H1 (cell line): ENCODE data around the gene PDXP.
"Not testable (repeated sequence)": the region's sequence is repeated elsewhere in the genome, so short reads cannot be mapped to it uniquely, and the experiment has no call there.

ENCODE experiments used
- ASH2L ChIP-seq: fragments of 200-600, 300-600 bp; sonication (generic); IDR thresholded peaks from one replicate; pipeline ENCODE4 v1.7.1; 2017; ENCODE audit warnings: low read length
- EGR1 ChIP-seq: IDR thresholded peaks from 2 replicates; pipeline ENCODE4 v1.6.1; 2011; ENCODE audit warnings: low read depth, low read length, borderline replicate concordance
- EZH2 ChIP-seq: fragments of 200-600 bp; sonication (generic); IDR thresholded peaks from 2 replicates; pipeline ENCODE4 v1.7.1; 2012; ENCODE audit warnings: low read depth, mild to moderate bottlenecking, moderate library complexity, low read length, inconsistent platforms; ENCODE audit not compliant: severe bottlenecking
- POLR2A ChIP-seq, 2 experiments: IDR thresholded peaks; 1 replicate in 1 of 2; 2 replicates in 1 of 2; pipeline ENCODE4 v1.6.1; 2011; ENCODE audit warnings: low read depth in 2 of 2, low read length in 2 of 2, mild to moderate bottlenecking in 2 of 2; ENCODE audit errors: control extremely low read depth in 1 of 2
- POLR2AphosphoS5 ChIP-seq: IDR thresholded peaks from 2 replicates; pipeline ENCODE4 v1.6.1; 2011; ENCODE audit warnings: low read depth, low read length
- TAF1 ChIP-seq: IDR thresholded peaks from 2 replicates; pipeline ENCODE4 v1.6.1; 2011; ENCODE audit warnings: mild to moderate bottlenecking, low read depth, low read length
- YY1 ChIP-seq: IDR thresholded peaks from 2 replicates; pipeline ENCODE4 v1.6.1; 2011; ENCODE audit warnings: low read depth, mild to moderate bottlenecking, low read length
- TF ChIP-seq, protein P1 (sequence below): IDR thresholded peaks from 2 replicates; pipeline ENCODE4 v1.6.1; 2012; ENCODE audit warnings: inconsistent platforms
- TF ChIP-seq, protein P2 (sequence below), 3 experiments: IDR thresholded peaks; 1 replicate in 2 of 3; 2 replicates in 1 of 3; pipeline versions ENCODE4 v1.5.1 to v1.6.1; 2011; ENCODE audit warnings: low read length in 3 of 3, mild to moderate bottlenecking in 3 of 3, inconsistent platforms in 2 of 3, low read depth in 1 of 3, moderate library complexity in 1 of 3; ENCODE audit not compliant: insufficient read depth in 1 of 3; ENCODE audit errors: control extremely low read depth in 1 of 3

DNA sequence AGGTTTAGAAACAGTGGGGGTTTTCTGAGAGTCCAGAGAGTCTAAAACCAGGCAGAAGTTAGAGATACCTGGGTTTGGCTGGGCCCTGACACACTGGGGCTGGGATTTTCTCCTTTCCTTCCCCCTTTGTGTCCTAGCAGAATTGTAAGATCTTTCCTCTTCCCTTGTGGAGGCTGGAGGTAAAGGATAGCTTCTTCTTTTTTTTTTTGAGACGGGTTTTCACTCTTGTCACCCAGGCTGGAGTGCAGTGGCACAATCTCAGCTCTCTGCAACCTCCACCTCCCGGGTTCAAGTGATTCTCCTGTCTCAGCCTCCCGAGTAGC lies 48.4 kb upstream of the PDXP start:
- not testable (repeated sequence) for TF ChIP-seq EGR1; POLR2A (IDR thresholded peaks at IDR 0.05; ENCODE audit: control extremely low read depth in 1 of 2, low read depth in 2 of 2, low read length in 2 of 2); YY1; TAF1; EZH2; POLR2AphosphoS5; ASH2L
- TF ChIP-seq, protein P1, sequence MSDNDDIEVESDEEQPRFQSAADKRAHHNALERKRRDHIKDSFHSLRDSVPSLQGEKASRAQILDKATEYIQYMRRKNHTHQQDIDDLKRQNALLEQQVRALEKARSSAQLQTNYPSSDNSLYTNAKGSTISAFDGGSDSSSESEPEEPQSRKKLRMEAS, result not testable (repeated sequence)
- TF ChIP-seq, protein P2, sequence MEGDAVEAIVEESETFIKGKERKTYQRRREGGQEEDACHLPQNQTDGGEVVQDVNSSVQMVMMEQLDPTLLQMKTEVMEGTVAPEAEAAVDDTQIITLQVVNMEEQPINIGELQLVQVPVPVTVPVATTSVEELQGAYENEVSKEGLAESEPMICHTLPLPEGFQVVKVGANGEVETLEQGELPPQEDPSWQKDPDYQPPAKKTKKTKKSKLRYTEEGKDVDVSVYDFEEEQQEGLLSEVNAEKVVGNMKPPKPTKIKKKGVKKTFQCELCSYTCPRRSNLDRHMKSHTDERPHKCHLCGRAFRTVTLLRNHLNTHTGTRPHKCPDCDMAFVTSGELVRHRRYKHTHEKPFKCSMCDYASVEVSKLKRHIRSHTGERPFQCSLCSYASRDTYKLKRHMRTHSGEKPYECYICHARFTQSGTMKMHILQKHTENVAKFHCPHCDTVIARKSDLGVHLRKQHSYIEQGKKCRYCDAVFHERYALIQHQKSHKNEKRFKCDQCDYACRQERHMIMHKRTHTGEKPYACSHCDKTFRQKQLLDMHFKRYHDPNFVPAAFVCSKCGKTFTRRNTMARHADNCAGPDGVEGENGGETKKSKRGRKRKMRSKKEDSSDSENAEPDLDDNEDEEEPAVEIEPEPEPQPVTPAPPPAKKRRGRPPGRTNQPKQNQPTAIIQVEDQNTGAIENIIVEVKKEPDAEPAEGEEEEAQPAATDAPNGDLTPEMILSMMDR (IDR thresholded peaks at IDR 0.05; ENCODE audit: control extremely low read depth in 1 of 3, insufficient read depth in 1 of 3, low read depth in 1 of 3, low read length in 3 of 3), result not testable (repeated sequence)
